Measurements from ENCODE around the gene PPP1R9A.

The PPP1R9A gene

GRCh38 chr7:95045236-95045923 lies 138.0 kb downstream of the PPP1R9A start:
- no peak for DNase-seq

- no peak for DNase-seq
These were observed 139.3 kb downstream of the PPP1R9A start for GRCh38 chr7:95046494-95047240.

GRCh38 chr7:95047291-95047690 lies 139.9 kb downstream of the PPP1R9A start:
- DNase-seq: no peak

- DNase-seq: no peak
These were observed 145.2 kb downstream of the PPP1R9A start for GRCh38 chr7:95052566-95053094.

- DNase-seq: no peak
These were observed 147.0 kb downstream of the PPP1R9A start for GRCh38 chr7:95054386-95054785.

- DNase-seq: no peak
These were observed 147.9 kb downstream of the PPP1R9A start for GRCh38 chr7:95055295-95055694.

- no peak for DNase-seq
These were observed 148.8 kb downstream of the PPP1R9A start for GRCh38 chr7:95056107-95056739.

- DNase-seq: no peak
These were observed 149.5 kb downstream of the PPP1R9A start for GRCh38 chr7:95056901-95057300.

- DNase-seq: no peak
These were observed 152.5 kb downstream of the PPP1R9A start for GRCh38 chr7:95059842-95060313.

- DNase-seq: no peak
These were observed 155.5 kb downstream of the PPP1R9A start for GRCh38 chr7:95062901-95063300.

GRCh38 chr7:95066737-95067530 lies 159.5 kb downstream of the PPP1R9A start:
- no peak for DNase-seq

- no peak for DNase-seq
These were observed 181.3 kb downstream of the PPP1R9A start for GRCh38 chr7:95088536-95089215.

- DNase-seq: no peak
These were observed 182.3 kb downstream of the PPP1R9A start for GRCh38 chr7:95089414-95090315.

- DNase-seq: no peak
These were observed 184.9 kb downstream of the PPP1R9A start for GRCh38 chr7:95092324-95092723.

- DNase-seq: no peak
These were observed 188.0 kb downstream of the PPP1R9A start for GRCh38 chr7:95095259-95095965.

GRCh38 chr7:95095966-95096540 lies 188.7 kb downstream of the PPP1R9A start:
- no peak for DNase-seq

- DNase-seq: no peak
These were observed 189.9 kb downstream of the PPP1R9A start for GRCh38 chr7:95097291-95097690.

- no peak for DNase-seq
These were observed 190.5 kb downstream of the PPP1R9A start for GRCh38 chr7:95097851-95098250.

GRCh38 chr7:95099106-95099505 lies 191.7 kb downstream of the PPP1R9A start:
- DNase-seq: no peak

- DNase-seq: no peak
These were observed 194.0 kb downstream of the PPP1R9A start for GRCh38 chr7:95101422-95101821.
